SW 1271 (cell line): ENCODE measurements around the gene OTOG.

ENCODE experiments used
- DNase-seq, 2 experiments: peaks; one replicate each; lab custom pipeline; 2025; lab: John Stamatoyannopoulos, UW

OTOG gene

DNA sequence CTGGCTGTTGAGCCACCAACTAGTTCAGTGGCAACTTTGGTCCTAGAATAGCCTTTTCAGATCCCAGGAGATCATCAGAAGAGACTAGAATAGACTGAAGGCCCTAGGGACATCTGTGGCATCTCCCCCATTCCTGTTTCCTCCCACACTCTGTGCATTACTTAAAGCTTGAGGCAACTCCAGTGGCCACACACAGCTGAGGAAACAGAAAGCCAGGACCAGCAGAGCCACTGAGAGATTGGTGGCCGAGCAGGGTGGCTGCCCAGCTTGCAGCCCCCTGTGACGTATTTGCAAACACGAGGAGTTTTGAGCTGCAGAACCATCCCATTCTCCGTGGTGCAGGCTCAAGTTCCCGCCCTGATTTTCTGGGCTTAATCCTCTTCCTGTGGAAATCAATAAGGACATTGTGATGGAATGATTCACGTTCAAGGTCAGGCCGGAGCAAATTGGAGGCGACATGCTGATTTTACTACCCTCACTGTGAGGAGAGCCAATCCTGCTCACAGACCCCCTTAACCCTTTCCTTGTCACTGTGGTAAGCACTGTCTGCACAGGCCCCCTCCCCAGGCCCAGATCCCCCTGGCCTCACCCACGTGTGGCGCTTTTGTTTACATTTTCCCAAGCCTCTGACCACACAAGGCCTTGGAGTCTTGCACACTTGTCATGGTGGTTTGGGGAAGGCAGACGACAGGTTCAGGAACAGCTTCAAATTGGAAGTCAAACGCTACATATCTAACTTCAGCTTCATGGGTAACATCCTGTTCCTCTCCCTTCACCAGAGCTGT is 103.3 kb downstream of the OTOG start:
- no peak for DNase-seq

GRCh38 chr11:17651061-17651460 is 104.0 kb downstream of the OTOG start:
- DNase-seq, result no peak

- no peak for DNase-seq
These were observed 104.6 kb downstream of the OTOG start for GRCh38 chr11:17651681-17652080.

DNA sequence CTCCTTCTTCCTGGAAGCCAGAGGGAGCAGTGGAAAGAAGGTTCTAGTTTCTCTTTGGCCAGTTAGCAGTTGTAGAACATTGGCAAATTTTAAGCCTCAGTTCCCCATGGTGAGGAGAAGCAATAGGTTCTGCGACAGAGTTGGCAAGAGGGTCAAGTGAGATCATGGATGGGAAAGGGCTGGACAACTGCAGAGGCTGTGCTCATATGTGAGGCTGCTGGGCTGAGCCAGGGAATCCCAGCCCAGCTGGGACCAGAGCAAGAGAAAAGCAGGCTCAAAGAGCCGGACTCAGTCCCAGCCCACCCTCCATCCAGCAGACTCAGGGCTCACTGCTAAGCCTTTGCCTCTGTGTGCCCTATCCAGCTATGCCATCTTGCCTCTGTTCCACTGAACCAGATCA is 105.5 kb downstream of the OTOG start:
- DNase-seq, result no peak

DNA sequence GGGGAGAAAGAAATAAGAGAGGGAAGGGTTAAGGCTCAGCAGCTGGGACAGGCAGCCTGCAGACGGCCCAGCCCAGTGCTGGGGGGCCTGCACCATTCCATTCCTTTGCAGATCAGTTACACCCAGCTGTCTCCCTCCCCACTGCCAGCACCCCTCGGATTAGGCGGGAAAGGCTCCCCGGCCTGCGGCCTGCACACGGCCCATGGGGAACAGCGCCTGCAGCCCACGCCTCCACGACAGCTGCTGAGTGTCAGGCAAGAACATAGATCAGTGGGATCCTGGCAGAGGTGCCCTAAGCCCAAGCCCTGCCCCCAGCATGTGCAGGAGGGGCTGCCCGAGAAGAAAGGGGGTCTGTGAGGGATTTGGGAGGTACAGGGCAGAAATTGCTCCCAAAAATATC is 106.6 kb downstream of the OTOG start:
- DNase-seq, result no peak

- no peak for DNase-seq
These were observed 108.6 kb downstream of the OTOG start for GRCh38 chr11:17655682-17656081.

DNA sequence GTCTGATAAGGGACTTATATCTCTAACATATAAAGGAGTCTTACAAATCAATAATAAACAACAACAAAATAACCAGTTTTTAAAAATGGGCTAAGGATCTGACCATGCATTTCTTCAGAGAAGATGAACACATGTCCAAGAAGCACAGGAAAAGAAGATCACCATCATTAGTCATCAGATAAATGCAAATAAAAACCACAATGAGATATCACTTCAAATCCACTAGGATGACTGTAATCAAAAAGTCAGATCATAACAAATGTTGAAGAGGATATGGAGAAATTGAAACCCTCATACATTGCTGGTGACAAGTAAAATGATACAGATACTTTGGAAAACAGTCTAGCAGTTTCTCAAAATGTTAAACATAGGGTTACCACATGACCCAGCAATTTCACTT is 111.2 kb downstream of the OTOG start:
- DNase-seq, result no peak

DNA sequence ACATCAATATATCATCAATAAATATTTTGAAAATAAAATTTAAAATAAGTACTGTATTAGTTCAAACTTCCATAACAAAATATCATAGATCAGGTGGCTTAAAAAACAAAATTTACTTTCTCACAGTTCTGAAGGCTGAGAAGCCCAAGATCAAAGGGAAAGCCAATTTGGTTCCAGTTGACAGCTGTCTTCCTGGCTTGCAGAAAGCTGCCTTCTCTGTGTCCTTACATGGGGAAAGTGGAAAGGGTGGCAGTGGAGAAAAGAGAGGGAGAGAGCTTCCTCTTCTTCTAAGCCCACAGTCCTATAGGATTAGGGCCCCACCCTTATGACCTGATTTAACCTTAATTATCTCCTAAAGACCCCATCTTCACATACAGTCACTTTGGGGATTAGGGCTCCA is 121.1 kb downstream of the OTOG start:
- DNase-seq, result no peak

DNA sequence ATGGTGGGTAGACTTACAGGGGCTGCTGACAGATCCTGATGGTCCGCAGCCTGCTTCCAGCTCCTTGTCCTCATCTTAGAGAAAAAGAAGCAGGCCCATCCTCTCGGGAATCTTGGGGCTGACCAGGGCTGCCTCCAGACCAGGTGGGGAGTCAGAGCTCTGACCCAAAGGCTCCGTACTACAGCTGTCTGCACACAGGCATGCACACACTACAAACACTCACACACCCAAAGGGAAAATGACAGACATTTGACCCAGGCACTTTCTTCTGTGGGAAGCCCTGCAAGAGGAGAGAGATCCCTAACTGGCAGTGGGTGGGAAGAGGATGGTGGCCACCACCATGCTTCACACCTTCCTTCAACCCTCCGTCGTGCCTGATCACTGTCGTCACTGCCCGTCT is 125.4 kb downstream of the OTOG start:
- no peak for DNase-seq

DNA sequence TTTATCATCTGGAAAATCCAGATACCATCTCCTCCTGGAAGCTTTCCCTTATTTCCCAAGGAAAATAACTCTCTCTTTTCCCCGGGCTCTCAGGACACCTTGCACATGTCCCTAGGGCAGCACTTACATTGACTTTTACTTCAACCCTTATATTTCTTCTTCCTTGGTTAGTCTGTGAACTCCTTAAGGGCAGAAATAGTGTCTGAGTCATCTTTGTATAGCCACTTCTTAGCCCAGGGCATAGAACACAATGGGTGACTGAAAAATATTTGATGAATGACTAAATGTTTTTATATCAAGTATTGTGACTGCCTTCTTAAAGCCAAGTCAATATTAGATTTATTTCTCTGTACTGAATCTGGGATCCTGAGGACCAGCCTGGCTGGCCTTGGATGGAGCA is 126.9 kb downstream of the OTOG start:
- DNase-seq, result no peak

DNA sequence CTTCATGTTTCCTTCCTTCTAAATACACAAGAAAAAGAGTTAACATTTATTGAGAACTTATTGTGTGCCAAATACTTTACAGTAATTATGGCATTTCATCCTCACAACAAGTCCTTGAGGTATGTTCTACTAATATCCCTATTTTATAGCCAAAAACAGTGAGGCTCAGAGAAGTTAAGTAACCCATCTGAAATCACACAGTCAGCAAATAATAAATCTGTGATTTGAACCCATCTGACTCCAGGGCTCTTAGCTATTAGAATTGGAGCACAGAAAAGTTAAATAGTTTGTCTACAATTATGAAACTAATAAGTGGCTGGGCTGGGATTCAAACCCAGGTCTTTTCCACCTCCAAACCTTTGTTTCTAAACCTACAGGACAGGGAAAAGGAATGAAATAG is 135.8 kb downstream of the OTOG start:
- no peak for DNase-seq

DNA sequence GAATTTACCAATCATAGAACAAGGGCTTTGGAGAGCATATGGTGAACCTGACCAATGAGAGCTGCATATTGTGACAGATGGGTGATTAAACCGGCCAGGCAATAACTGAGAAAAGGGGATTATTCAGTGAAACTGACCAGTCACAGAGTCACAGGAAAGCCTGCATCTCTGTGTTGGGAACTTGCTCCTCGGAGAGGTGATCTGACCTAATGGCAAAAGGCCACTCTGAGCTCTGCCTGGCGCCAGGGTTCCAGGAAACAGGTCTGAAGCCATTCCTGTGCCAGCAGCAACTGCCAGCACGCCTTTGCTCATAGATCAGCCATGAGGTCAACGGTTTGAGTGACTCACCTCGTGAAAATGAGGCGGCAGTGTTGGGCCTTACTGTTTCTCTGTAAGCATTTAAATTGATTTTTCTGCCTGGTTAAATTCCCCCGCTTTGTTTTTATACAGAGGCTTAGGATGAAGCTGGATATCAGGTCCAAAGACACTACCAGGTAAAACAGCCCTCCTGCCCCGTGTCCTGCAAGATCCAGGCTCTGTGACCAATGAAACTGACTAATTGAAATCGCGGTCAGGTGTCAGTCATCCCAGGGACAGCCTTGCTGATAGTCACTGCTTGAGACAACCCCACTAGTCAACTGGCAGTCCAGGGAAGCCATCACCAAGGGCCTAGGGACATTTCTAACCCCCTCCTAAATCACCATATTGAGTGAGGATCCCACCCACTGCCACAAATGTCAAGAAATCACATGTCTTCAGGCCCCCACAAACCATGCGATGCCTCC is 136.5 kb downstream of the OTOG start:
- peak in 1 of 2 experiments; percentile 40 for DNase-seq

DNA sequence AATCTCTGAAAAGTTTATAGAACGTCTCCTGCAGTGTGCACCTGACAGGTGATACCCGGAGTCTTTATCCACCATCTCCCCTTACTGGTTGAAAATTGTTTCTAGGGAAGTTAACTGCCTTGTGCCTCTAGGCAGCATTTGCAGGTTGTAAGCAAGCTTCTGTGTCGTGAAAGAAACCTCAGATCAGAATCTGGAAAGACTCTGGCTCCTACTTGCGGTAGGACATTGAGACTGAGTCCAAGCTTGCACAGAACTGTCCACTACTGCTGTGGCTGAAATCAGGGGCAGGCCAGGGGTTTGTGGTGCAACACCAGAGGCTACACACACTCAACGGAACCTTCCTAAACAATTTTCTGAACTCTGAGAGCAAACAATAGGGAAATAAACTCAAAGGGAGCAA is 137.5 kb downstream of the OTOG start:
- DNase-seq, result no peak

- no peak for DNase-seq
These were observed 139.3 kb downstream of the OTOG start for GRCh38 chr11:17686231-17686980.

DNA sequence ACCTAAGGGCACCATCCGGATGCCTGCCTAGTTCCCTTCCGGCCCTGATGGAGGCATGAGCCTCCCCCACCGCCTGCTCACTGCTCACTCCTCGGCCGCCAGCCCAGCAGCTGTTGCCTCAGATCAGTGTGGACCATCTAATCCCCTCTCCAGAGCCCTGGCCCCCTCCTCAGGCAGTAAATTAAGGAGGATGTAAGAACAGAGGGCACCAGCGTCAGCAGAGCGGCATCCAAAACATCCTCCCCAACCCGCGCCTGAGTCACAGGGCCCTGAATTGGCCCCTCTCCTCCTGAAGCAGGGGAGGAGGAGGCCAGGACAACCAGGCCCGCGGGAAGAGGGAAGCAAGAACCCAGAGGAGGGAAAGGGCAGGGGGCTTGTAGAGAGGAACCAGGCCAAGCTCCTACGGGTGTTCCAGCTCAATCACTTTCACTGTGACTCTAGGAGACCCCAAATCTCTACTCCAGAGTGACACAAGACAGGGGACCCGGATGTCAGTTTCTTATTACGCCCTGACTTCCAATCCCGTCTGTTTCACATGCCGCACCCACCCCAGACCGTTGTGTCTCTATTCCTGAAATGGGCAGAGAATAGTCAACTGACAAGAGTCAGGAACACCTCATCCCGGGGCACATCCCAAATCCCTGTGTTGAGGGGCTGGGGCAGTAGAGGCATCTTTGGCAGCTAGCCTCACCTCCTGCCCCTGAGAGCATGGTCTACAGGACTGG is 141.0 kb downstream of the OTOG start:
- no peak for DNase-seq

DNA sequence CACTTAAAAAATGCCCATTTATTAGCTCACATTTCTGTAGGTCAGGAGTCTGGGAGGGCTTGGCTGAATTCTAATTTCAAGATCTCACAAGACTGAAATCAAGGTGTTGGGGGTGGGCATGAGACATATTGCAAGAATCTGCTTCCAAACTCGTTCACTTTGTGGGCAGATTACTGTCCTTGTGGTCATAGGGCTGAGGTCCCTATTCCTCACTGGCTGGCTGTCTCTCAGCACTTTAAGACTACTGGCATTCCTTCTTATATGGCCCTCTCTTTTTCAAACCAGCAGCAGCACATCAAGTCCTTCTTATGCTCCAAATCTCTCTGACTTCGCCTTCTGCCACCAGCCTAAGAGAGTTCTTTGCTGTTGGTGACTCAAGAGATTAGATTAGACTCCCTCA is 144.5 kb downstream of the OTOG start:
- no peak for DNase-seq

DNA sequence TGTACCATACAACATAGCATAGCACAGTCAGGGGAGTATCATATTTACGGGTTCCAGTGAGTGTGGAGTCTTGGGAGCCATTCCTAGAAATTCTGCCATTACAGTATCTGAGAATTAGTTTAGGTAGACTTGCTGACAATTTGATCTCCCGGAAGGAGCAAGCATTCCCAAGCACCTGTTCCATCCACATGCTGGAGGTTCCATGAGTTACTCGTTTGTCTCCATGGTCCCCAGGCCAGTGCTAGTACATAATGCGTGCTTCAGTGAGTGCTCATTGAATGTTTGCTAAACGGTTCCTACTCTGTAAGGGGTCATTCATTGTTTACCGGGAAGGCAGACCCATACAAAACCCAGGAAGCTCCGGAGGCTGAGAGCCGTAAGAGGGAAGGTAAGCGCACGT is 144.9 kb downstream of the OTOG start:
- DNase-seq, result no peak

DNA sequence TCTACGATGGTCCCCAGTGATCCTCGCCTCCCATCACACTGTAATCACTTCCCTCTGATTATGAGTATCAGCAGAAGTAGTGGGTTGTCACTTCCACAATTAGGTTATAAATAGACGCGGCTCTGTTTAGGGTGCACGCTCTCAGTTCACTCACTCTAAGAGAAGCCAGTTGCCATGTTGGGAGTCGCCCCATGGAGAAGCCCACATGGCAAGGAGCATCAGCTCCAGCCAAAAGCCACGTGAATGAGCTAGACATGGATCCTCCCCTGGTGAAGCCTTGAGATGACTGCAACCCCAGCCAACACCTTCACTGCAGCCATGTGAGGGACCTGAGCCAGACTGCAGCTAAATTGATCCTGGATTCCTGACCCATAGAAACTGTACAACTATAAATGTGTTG is 145.9 kb downstream of the OTOG start:
- DNase-seq, result no peak

- no peak for DNase-seq
These were observed 146.5 kb downstream of the OTOG start for GRCh38 chr11:17693531-17693930.

DNA sequence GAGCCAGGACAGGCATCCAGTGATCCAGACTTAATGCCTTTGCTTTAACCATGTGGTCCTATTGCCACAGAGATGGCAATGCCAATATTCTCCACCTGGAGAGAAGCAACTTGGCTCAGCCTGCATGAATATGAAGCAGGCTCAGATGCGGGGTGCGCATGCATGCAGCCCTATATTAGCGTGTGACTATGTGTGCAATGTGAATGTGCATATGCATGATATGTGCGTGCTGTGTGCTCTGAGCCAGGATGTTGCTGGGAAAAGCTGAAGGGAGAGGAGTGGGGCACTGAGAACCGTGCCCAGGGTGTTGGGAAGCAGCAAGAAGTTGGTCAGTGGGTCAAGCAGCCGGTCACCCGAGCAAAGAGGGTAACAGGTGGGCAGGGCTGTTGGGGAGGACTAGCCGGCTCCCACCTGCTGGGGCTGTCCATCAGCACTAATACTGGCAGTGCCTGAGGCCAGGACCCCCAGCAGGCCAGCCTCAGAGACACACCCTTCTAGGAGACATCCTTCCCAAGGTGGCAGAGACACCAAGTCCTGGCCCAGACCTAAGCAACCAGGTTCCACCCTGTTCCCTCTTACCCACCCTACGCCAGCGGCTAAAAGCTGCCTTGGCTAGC is 147.5 kb downstream of the OTOG start:
- DNase-seq, result no peak
